ENCODE results near the gene TACR3.
"Not testable (repeated sequence)": the region's sequence is repeated elsewhere in the genome, so short reads cannot be mapped to it uniquely, and the experiment has no call there.

Gene TACR3, protein sequence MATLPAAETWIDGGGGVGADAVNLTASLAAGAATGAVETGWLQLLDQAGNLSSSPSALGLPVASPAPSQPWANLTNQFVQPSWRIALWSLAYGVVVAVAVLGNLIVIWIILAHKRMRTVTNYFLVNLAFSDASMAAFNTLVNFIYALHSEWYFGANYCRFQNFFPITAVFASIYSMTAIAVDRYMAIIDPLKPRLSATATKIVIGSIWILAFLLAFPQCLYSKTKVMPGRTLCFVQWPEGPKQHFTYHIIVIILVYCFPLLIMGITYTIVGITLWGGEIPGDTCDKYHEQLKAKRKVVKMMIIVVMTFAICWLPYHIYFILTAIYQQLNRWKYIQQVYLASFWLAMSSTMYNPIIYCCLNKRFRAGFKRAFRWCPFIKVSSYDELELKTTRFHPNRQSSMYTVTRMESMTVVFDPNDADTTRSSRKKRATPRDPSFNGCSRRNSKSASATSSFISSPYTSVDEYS

DNA sequence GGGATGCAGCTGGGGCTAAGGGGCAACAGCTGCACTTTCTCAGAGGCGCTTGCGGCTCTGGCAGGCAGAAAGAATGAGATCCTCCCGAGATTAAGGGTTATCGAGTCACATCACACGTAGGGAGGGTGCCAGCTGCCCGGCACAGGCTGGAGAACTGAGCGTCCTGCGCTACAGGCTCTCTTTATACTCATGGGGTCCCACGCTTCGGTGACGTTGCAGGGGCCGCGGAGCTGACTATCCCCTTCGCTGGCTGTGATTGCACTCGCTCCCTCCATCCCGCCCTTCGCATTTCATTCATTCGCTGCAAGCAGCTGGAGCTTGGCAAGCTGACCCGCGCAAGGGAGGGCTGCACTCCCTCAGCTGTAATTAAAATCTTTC is at the start of gene TACR3:
Gene TACR3, minus strand, starts transcription at position 156 of the 378 bp plus-strand sequence. CDS start 310 bp downstream, outside the sequence.
- TF ChIP-seq, protein P1, sequence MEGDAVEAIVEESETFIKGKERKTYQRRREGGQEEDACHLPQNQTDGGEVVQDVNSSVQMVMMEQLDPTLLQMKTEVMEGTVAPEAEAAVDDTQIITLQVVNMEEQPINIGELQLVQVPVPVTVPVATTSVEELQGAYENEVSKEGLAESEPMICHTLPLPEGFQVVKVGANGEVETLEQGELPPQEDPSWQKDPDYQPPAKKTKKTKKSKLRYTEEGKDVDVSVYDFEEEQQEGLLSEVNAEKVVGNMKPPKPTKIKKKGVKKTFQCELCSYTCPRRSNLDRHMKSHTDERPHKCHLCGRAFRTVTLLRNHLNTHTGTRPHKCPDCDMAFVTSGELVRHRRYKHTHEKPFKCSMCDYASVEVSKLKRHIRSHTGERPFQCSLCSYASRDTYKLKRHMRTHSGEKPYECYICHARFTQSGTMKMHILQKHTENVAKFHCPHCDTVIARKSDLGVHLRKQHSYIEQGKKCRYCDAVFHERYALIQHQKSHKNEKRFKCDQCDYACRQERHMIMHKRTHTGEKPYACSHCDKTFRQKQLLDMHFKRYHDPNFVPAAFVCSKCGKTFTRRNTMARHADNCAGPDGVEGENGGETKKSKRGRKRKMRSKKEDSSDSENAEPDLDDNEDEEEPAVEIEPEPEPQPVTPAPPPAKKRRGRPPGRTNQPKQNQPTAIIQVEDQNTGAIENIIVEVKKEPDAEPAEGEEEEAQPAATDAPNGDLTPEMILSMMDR (IDR thresholded peaks at IDR 0.05; ENCODE audit: insufficient read depth, low read length, poor library complexity, severe bottlenecking), result no peak
- H3K4me3 ChIP-seq (replicated peaks; ENCODE audit: low read depth, low read length), result no peak within 1 kb of the TSS
- H3K27me3 ChIP-seq (replicated peaks; ENCODE audit: control insufficient read depth, insufficient read depth, low read length), result no peaks in the 10 kb centered on the region
- H3K36me3 ChIP-seq (ENCODE audit: control insufficient read depth, insufficient read depth, low read length), result no peaks in the 10 kb centered on the region
- no peak for DNase-seq (ENCODE audit: extremely low read depth, insufficient read length)

- no peaks in the 10 kb centered on the region for H3K27me3 ChIP-seq (replicated peaks; ENCODE audit: control insufficient read depth, insufficient read depth, low read length)
- TF ChIP-seq, protein P1 (IDR thresholded peaks at IDR 0.05; ENCODE audit: insufficient read depth, low read length, poor library complexity, severe bottlenecking), result no peak
- H3K36me3 ChIP-seq (ENCODE audit: control insufficient read depth, insufficient read depth, low read length), result no peaks in the 10 kb centered on the region
- H3K4me3 ChIP-seq (replicated peaks; ENCODE audit: low read depth, low read length), result no peak overlapping the region
- DNase-seq (ENCODE audit: extremely low read depth, insufficient read length), result no peak
These were observed 37.8 kb upstream of the TACR3 start for GRCh38 chr4:103757631-103758030.

DNA sequence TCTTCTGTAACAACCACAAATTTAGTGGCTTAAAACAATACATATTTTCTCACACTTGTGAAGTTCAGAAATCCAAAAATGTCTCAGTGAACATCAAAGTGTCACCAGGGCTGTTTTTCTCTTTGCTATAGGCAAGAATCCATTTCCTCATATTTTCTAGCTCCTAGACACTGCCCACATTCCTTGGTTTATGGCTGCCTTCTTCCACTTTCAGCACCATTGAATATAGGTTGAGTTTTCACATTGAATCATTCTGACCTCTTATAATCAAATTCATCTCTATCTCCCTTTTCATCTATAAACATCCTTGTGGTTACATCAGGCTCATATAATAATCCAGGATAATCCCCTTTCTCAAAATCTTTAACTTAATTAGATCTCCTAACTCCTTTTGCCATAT is 37.0 kb upstream of the TACR3 start:
- no peak for DNase-seq (ENCODE audit: extremely low read depth, insufficient read length)
- TF ChIP-seq, protein P1 (IDR thresholded peaks at IDR 0.05; ENCODE audit: insufficient read depth, low read length, poor library complexity, severe bottlenecking), result no peak
- no peaks in the 10 kb centered on the region for H3K36me3 ChIP-seq (ENCODE audit: control insufficient read depth, insufficient read depth, low read length)

GRCh38 chr4:103754844-103755243 is 35.1 kb upstream of the TACR3 start:
- TF ChIP-seq, protein P1 (IDR thresholded peaks at IDR 0.05; ENCODE audit: insufficient read depth, low read length, poor library complexity, severe bottlenecking), result no peak
- no peak overlapping the region for H3K4me3 ChIP-seq (replicated peaks; ENCODE audit: low read depth, low read length)
- DNase-seq (ENCODE audit: extremely low read depth, insufficient read length), result no peak
- H3K36me3 ChIP-seq (ENCODE audit: control insufficient read depth, insufficient read depth, low read length), result no peaks in the 10 kb centered on the region
- no peaks in the 10 kb centered on the region for H3K27me3 ChIP-seq (replicated peaks; ENCODE audit: control insufficient read depth, insufficient read depth, low read length)

More for the DNA sequence above, 37.0 kb upstream of the TACR3 start:
- H3K27me3 ChIP-seq (replicated peaks; ENCODE audit: control insufficient read depth, insufficient read depth, low read length), result no peaks in the 10 kb centered on the region
- no peak overlapping the region for H3K4me3 ChIP-seq (replicated peaks; ENCODE audit: low read depth, low read length)

- DNase-seq (ENCODE audit: extremely low read depth, insufficient read length), result no peak
- Histone ChIP-seq H3K4me3 (replicated peaks; ENCODE audit: low read depth, low read length) (no peak overlapping the region), H3K27me3 (replicated peaks; ENCODE audit: control insufficient read depth, insufficient read depth, low read length) (no peaks in the 10 kb centered on the region), H3K36me3 (ENCODE audit: control insufficient read depth, insufficient read depth, low read length) (no peaks in the 10 kb centered on the region)
- TF ChIP-seq, protein P1 (IDR thresholded peaks at IDR 0.05; ENCODE audit: insufficient read depth, low read length, poor library complexity, severe bottlenecking), result peak; percentile 12
These were observed 34.3 kb upstream of the TACR3 start for GRCh38 chr4:103753868-103754653.

DNA sequence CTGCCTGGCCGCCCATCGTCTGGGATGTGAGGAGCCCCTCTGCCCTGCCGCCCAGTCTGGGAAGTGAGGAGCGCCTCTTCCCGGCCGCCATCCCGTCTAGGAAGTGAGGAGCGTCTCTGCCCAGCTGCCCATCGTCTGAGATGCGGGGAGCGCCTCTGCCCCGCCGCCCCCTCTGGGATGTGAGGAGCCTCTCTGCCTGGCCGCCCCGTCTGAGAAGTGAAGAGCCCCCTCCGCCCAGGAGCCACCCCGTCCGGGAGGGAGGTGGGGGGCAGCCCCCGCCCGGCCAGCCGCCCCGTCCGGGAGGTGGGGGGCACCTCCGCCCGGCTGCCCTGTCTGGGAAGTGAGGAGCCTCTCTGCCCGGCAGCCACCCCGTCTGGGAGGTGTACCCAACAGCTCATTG is 3.4 kb upstream of the TACR3 start:
- not testable (repeated sequence) for H3K36me3 ChIP-seq (ENCODE audit: control insufficient read depth, insufficient read depth, low read length); H3K27me3 ChIP-seq (replicated peaks; ENCODE audit: control insufficient read depth, insufficient read depth, low read length); H3K4me3 ChIP-seq (replicated peaks; ENCODE audit: low read depth, low read length); DNase-seq (ENCODE audit: extremely low read depth, insufficient read length)

Data from GM06990 (cell line).